ENCODE measurements around the gene ABHD12B.

Gene ABHD12B

DNA sequence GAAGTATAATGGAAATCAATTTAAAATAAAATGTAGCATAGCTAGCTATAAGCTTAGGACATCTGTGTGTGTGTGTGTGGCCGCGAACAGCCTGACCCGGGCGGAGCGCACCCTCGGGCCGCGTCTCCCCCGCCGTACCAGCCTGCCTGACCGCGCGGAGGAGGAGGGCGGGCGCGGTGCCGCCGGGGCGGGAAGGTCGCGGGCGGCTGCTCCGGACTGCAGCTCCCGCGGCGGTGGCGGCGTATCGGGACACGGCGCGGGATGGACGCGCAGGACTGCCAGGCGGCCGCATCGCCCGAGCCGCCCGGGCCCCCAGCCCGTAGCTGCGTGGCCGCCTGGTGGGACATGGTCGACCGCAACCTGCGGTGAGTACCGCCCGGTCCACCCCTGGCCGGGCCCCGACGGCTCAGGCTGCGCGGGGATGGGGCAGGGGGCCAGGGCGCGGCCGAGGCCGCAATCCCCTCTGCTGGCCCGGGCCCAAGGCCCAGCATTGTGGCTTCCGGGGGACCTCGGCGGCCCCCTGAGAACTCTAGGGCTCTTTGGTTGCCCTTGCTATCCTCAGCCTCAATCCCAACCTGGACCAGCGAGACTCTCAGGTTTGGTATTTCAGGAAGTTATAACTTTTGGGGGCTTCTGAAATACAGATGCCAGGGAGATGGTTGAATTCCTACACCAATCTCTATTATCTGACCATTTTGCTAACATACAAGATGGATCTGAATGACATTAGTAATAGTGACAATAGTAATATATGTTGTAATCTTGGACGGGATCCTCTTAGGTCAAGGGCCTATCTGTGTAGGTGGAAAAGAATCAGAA is at the start of gene ABHD12B:
ABHD12B (plus strand) TSS at position 140 of the 819 bp plus-strand sequence; CDS start at position 262, 122 bp downstream.
- DNase-seq, result no peak

GRCh38 chr14:50822501-50823042 is 49.3 kb upstream of the ABHD12B start:
- DNase-seq, result no peak

GRCh38 chr14:50823051-50823761 is 48.6 kb upstream of the ABHD12B start:
- DNase-seq, result no peak

- no peak for DNase-seq
These were observed 47.9 kb upstream of the ABHD12B start for GRCh38 chr14:50823762-50824636.

DNA sequence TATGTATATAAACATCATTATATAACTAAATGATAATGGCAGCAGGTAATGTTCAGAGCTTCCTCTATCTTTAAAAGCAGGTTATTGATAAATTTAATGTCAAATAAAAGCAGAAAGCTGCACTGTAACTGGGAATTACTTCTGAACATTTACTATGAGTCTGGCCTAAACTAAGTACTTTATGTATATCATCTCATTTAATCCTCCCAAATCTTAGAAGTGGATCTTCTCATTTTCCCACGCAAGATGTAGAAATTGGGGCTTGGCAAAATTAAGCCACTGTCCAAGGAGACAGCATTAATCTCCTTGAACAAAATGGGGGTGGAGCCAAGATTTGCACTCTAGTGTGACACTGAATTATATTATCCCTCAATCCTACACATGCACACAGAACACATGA is 46.5 kb upstream of the ABHD12B start:
- no peak for DNase-seq

GRCh38 chr14:50826681-50827080 is 45.2 kb upstream of the ABHD12B start:
- no peak for DNase-seq

- DNase-seq, result no peak
These were observed 42.9 kb upstream of the ABHD12B start for GRCh38 chr14:50828721-50829488.

- DNase-seq, result no peak
These were observed 42.3 kb upstream of the ABHD12B start for GRCh38 chr14:50829489-50830043.

DNA sequence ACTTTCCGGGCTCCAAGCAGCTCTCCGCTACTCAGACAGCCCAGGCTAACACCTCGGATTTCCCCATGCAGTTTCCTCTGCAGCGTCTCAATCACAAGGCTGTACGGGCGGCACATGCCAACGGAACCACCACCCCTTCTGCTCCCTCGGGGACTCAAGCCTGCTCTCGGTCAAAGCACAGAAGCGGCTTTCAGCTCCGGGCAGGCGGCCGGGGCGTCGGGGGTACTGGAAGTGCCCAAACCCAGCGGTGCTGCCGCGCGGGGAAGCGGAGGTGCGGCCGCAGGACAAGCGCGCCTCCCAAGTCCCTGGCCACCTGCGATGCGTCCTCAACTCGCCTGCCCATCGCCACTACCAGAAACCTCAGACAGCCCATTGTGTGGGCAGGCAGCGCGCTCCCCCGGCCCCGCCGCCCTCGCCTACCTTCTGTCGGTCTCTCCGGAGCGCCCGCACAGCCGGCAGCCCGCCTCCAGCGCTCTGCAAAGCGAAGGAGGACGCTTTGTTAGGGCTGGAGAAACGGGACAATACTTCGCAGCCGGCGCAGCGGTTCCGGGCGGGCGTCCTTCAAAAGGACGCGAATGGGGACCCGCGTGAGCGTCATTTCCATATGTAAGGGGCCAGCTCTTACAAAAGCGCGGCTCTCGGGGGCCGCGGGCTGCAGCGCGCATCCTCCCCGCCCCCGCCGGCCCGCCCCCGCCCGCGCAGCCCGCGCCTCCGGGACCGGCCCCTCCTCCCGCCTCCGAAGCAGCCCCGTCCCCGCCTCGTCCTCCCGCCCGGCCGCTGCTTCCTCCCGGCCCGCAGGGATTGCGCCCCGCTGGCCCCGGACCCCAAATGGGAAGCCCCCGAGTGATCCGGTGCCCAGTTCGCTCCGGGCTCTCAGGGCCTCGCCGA is 41.6 kb upstream of the ABHD12B start:
- peak; percentile 63 for DNase-seq

- peak; percentile 79 for DNase-seq
These were observed 40.7 kb upstream of the ABHD12B start, which contains the start of gene NIN for GRCh38 chr14:50830932-50831725. NIN (minus strand) TSS chr14:50831162; CDS start chr14:50822056, 9,106 bp downstream.

DNA sequence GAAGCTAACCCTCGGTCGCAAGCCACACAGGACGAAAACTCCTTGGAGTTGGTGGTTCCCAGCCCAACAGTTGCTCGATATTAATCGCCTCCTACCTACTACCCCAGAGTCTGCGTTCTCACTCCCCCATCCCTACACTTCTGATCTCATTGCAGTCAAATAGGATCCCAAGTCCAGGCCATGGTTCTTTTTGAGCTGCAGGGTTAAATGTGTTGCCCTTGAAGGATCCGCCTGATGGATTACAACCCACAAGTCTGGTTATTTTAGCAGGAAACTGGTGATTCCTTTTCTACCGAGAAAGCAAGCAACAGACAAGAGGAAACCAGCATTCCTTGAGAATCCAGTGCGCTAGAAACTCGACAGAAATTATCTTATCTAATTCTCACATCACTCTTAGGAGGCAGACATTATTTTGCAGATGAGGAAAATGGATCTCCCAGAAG is 40.1 kb upstream of the ABHD12B start:
- no peak for DNase-seq

DNA sequence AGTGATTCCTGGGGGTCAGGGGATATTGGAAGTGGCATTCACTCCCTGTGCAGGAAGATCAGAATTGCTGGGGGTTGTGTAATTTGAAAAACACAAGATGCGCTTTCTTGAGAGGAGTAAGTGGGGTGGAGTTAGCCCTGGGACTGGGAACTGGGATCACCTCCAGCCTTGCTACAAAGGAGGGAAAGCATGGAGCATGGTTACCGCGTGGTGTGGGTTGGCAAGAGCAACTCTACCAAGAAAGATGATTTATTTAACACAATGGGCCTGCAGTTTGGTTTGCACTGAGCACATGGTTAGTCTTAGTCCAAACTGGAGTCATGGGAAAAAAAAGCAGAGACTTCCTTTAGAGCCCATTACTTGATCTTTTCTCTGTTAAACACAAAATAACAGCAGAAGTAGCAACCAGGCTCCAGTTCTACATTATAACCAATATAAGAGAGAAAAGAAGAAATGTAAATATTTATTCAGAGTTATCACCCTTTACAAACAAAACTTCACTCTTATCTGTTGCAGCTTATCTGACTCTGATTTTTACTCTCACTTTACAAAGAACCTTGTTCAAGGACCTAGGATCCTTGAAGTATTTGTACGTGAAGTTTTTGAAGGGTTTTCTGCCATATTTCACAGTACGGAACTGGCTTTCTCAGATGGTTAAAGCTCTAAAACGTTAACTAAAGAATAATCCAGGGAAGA is 38.8 kb upstream of the ABHD12B start:
- no peak for DNase-seq

- DNase-seq, result no peak
These were observed 37.0 kb upstream of the ABHD12B start for GRCh38 chr14:50834802-50835276.

GRCh38 chr14:50835280-50835679 is 36.6 kb upstream of the ABHD12B start:
- DNase-seq, result no peak

GRCh38 chr14:50836515-50836914 is 35.3 kb upstream of the ABHD12B start:
- no peak for DNase-seq

GRCh38 chr14:50837271-50837670 is 34.6 kb upstream of the ABHD12B start:
- DNase-seq, result no peak

GRCh38 chr14:50837850-50838470 is 33.9 kb upstream of the ABHD12B start:
- no peak for DNase-seq

DNA sequence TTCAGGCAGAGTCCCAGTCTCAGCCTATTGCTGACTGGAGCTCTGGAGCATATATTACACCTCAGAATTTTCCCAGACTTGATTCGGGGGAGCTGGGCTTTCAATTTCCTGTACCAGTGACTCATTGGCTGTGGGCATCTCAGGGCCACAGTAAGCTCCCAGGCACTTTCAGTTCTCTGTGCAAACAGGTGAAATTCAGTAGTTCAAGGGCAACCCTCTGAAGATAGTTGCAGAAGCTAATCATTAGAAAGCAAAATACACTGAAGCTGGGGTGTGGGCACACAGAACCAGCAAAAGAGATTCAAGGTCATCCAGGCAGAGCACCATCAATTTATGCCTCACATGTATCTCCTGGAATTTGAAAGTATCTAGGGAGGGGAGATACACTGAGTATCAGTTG is 32.8 kb upstream of the ABHD12B start:
- DNase-seq, result no peak

All from activated CD4-positive, CD25-positive, alpha-beta regulatory T cell treated with anti-CD3 and anti-CD28 coated beads, Interleukin-2, amount 50 U/mL, for 72 hours (primary cell).